Activated naive CD4-positive, alpha-beta T cell treated with anti-CD3 and anti-CD28 coated beads for 36 hours (primary cell): ENCODE results near the gene HERPUD2. TPM values are rescaled to one million over a fixed set of nuclear protein-coding genes. Genes with fewer than 3 reads are reported as not detected.

ENCODE experiments used
- CTCF ChIA-PET: fragments of 350-600 bp; sonication (Branson Sonifier 250); formaldehyde crosslinking; loops from one replicate; lab custom pipeline; 2021; ENCODE audit warnings: antibody characterized with exemption; lab: Charles Lee
- DNase-seq: peaks from one replicate; pipeline ENCODE4 v3.0.0-alpha.2; 2020
- H3K27ac Mint-ChIP-seq: one replicate; pipeline ENCODE4 v1.8.0; 2021; ENCODE audit warnings: mild to moderate bottlenecking, mixed read lengths
- H3K27me3 Mint-ChIP-seq: one replicate; pipeline ENCODE4 v1.8.0; 2021; ENCODE audit warnings: low read depth, mixed read lengths
- H3K36me3 Mint-ChIP-seq: one replicate; pipeline ENCODE4 v1.8.0; 2021; ENCODE audit warnings: low read depth, mixed read lengths
- H3K4me1 Mint-ChIP-seq: one replicate; pipeline ENCODE4 v1.8.0; 2021; ENCODE audit warnings: low read depth, mixed read lengths
- H3K4me3 Mint-ChIP-seq: one replicate; pipeline ENCODE4 v1.8.0; 2021; ENCODE audit warnings: mild to moderate bottlenecking, moderate library complexity, mixed read lengths
- H3K9me3 Mint-ChIP-seq: one replicate; pipeline ENCODE4 v1.8.0; 2021; ENCODE audit warnings: mixed read lengths
- intact Hi-C: fragments of 100-400 bp; cut with micrococcal nuclease; formaldehyde crosslinking; loops from one replicate; pipeline ENCODE4 v1.15.1; 2023
- total RNA-seq, 2 experiments: library from RNA; stranded (reverse); gene quantifications; one replicate each; pipeline ENCODE4 v1.2.3, GENCODE V29; 2021

The HERPUD2 gene
- total RNA-seq, 2 experiments from 2014 or later: 20.3 to 22.4 TPM

- CTCF ChIA-PET: interaction anchor here (1.0 to 2.4 kb wide), 6 partner anchors 13 to 181 kb away, joined by 3 to 9 read pairs (median 3); no protein-coding TSS in a partner anchor
- intact Hi-C loops: loop anchor here (1.0 to 10.0 kb wide), 4 partner anchors 78 to 1062 kb away; partner anchors contain the start of gene SEPTIN7
- Mint-ChIP-seq H3K4me1 (peaks cover 43% of the 10 kb centered on the region), H3K4me3 (no peak overlapping the region), H3K9me3 (peaks cover 4% of the 10 kb centered on the region), H3K27ac (peak overlapping the region; percentile 59), H3K36me3 (no peaks in the 10 kb centered on the region), H3K27me3 (no peaks in the 10 kb centered on the region)
- peak; percentile 22 for DNase-seq
Observed at GRCh38 chr7:35723011-35723410, 28.1 kb upstream of the HERPUD2 start.

DNA sequence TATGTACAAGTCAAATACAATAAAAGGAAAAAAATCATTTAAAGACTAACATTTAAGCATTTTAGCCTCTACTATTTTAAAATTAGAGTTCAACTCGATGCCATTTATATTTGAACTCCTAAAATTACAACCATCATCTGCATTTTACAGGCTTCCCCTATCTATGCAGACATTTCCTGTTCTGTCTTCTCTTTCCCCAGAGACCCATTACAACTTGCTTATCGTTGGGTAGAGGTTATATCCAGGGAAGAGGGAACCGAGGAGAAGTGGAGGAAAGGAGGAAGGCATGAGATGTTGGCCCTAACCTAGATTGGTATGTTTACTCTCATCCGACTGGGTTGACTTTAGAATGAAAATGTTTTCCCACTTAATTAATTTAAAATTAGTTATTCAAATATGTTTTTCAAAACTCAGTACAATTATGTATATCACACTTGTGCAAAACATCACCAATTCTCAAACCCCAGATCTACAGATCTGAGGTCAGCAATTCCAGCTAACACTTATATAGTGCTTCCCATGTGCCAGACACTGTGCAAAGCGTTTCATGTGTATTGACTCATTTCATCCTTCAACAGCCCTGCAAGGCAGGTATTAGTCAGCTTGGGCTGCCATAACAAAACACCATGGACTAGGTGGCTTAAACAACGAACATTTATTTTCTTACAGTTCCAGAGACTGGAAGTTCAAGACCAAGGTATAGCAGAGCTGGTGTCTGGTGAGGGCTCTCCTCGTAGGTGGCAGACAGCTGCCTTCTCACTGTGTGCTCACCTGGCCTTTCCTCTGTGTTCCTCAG, 27.3 kb upstream of the HERPUD2 start:
- no peaks in the 10 kb centered on the region for H3K27me3 Mint-ChIP-seq
- H3K4me1 Mint-ChIP-seq: peaks cover 43% of the 10 kb centered on the region

GRCh38 chr7:35721288-35721687, 26.4 kb upstream of the HERPUD2 start:
- CTCF ChIA-PET: interaction anchor here (0.6 to 2.4 kb wide), 4 partner anchors 11 to 52 kb away, joined by 3 to 9 read pairs (median 4); no protein-coding TSS in a partner anchor
- H3K4me1 Mint-ChIP-seq: peaks cover 39% of the 10 kb centered on the region
- peaks cover 4% of the 10 kb centered on the region for H3K9me3 Mint-ChIP-seq
- H3K4me3 Mint-ChIP-seq: no peak overlapping the region
- no peaks in the 10 kb centered on the region for H3K36me3 Mint-ChIP-seq
- intact Hi-C loops: loop anchor here (10.0 kb wide), 2 partner anchors 564 to 1064 kb away; no protein-coding TSS in a partner anchor
- H3K27ac Mint-ChIP-seq: no peak overlapping the region
- no peaks in the 10 kb centered on the region for H3K27me3 Mint-ChIP-seq
- DNase-seq: no peak

More for the DNA sequence above, 27.3 kb upstream of the HERPUD2 start:
- H3K4me3 Mint-ChIP-seq: no peak overlapping the region
- peaks cover 4% of the 10 kb centered on the region for H3K9me3 Mint-ChIP-seq
- peak overlapping the region; percentile 59 for H3K27ac Mint-ChIP-seq
- peak; percentile 60 for DNase-seq
- intact Hi-C loops: loop anchor here (1.0 to 10.0 kb wide), 4 partner anchors 13 to 1063 kb away; partner anchors contain the start of gene HERPUD2
- no peaks in the 10 kb centered on the region for H3K36me3 Mint-ChIP-seq
- CTCF ChIA-PET: interaction anchor here (0.8 to 2.4 kb wide), 5 partner anchors 12 to 182 kb away, joined by 3 to 9 read pairs (median 3); no protein-coding TSS in a partner anchor

- Mint-ChIP-seq H3K27me3 (no peaks in the 10 kb centered on the region), H3K36me3 (no peaks in the 10 kb centered on the region)
- CTCF ChIA-PET: interaction anchor here (0.6 to 2.4 kb wide), 4 partner anchors 11 to 186 kb away, joined by 3 to 9 read pairs (median 4); no protein-coding TSS in a partner anchor
Observed at GRCh38 chr7:35720849-35721248, 25.9 kb upstream of the HERPUD2 start.

GRCh38 chr7:35720032-35720431, 25.1 kb upstream of the HERPUD2 start:
- Mint-ChIP-seq H3K4me1 (peaks cover 30% of the 10 kb centered on the region), H3K27ac (no peak overlapping the region), H3K27me3 (no peaks in the 10 kb centered on the region), H3K9me3 (peaks cover 4% of the 10 kb centered on the region), H3K36me3 (no peaks in the 10 kb centered on the region), H3K4me3 (no peak overlapping the region)
- no peak for DNase-seq
- CTCF ChIA-PET: interaction anchor here (1.0 kb wide), 2 partner anchors 10 to 187 kb away, joined by 3 to 4 read pairs; no protein-coding TSS in a partner anchor
- intact Hi-C loops: loop anchor here (10.0 kb wide), 2 partner anchors 565 to 1065 kb away; no protein-coding TSS in a partner anchor

More at GRCh38 chr7:35720849-35721248, 25.9 kb upstream of the HERPUD2 start:
- H3K9me3 Mint-ChIP-seq: peaks cover 4% of the 10 kb centered on the region
- H3K4me3 Mint-ChIP-seq: no peak overlapping the region
- DNase-seq: no peak
- H3K27ac Mint-ChIP-seq: no peak overlapping the region
- intact Hi-C loops: loop anchor here (10.0 kb wide), 2 partner anchors 564 to 1064 kb away; no protein-coding TSS in a partner anchor
- peaks cover 35% of the 10 kb centered on the region for H3K4me1 Mint-ChIP-seq

- Mint-ChIP-seq H3K4me3 (no peak overlapping the region), H3K9me3 (peaks cover 3% of the 10 kb centered on the region), H3K27ac (no peak overlapping the region), H3K27me3 (no peaks in the 10 kb centered on the region), H3K36me3 (no peaks in the 10 kb centered on the region), H3K4me1 (peaks cover 12% of the 10 kb centered on the region)
- no peak for DNase-seq
- intact Hi-C loops: no loop called here
- CTCF ChIA-PET: no interaction called here
Observed at GRCh38 chr7:35718047-35718446, 23.1 kb upstream of the HERPUD2 start.

GRCh38 chr7:35717516-35717915, 22.6 kb upstream of the HERPUD2 start:
- no peaks in the 10 kb centered on the region for H3K27me3 Mint-ChIP-seq
- CTCF ChIA-PET: no interaction called here
- peaks cover 7% of the 10 kb centered on the region for H3K4me1 Mint-ChIP-seq
- intact Hi-C loops: no loop called here
- H3K9me3 Mint-ChIP-seq: no peaks in the 10 kb centered on the region
- H3K4me3 Mint-ChIP-seq: no peak overlapping the region
- no peak for DNase-seq
- H3K27ac Mint-ChIP-seq: no peak overlapping the region
- no peaks in the 10 kb centered on the region for H3K36me3 Mint-ChIP-seq

DNA sequence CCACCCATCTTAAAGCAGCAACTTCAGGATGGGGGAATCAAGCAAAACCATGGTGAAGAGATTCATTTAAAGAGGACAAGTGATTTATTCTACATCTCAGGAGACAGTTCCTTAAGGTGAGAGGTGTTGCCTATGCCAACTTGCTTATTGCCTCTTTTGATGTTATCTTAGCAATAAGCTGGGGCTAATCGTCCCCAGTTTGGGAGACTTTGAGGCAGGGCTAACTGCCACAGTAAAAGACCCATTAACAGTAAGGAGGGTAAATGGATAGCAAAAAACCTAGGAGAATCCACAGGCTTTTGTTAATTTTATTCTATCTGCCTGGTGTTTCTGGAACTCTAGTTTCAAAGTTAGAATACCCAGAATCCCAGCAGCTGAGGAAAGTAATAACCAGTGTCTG, 22.1 kb upstream of the HERPUD2 start:
- intact Hi-C loops: no loop called here
- Mint-ChIP-seq H3K9me3 (no peaks in the 10 kb centered on the region), H3K27me3 (no peaks in the 10 kb centered on the region), H3K27ac (no peak overlapping the region), H3K36me3 (no peaks in the 10 kb centered on the region), H3K4me1 (peaks cover 4% of the 10 kb centered on the region), H3K4me3 (no peak overlapping the region)
- CTCF ChIA-PET: no interaction called here
- no peak for DNase-seq

- no peaks in the 10 kb centered on the region for H3K9me3 Mint-ChIP-seq
- no peak overlapping the region for H3K27ac Mint-ChIP-seq
- no peaks in the 10 kb centered on the region for H3K27me3 Mint-ChIP-seq
- no peaks in the 10 kb centered on the region for H3K36me3 Mint-ChIP-seq
- DNase-seq: no peak
- no peak overlapping the region for H3K4me3 Mint-ChIP-seq
- intact Hi-C loops: no loop called here
- peaks cover under 1% of the 10 kb centered on the region for H3K4me1 Mint-ChIP-seq
- CTCF ChIA-PET: no interaction called here
Observed at GRCh38 chr7:35716038-35716803, 21.3 kb upstream of the HERPUD2 start.

GRCh38 chr7:35714862-35715261, 19.9 kb upstream of the HERPUD2 start:
- Mint-ChIP-seq H3K27ac (no peak overlapping the region), H3K4me1 (peaks cover 2% of the 10 kb centered on the region), H3K4me3 (no peak overlapping the region), H3K27me3 (no peaks in the 10 kb centered on the region), H3K9me3 (no peaks in the 10 kb centered on the region), H3K36me3 (no peaks in the 10 kb centered on the region)
- peak; percentile 23 for DNase-seq
- CTCF ChIA-PET: no interaction called here
- intact Hi-C loops: no loop called here

DNA sequence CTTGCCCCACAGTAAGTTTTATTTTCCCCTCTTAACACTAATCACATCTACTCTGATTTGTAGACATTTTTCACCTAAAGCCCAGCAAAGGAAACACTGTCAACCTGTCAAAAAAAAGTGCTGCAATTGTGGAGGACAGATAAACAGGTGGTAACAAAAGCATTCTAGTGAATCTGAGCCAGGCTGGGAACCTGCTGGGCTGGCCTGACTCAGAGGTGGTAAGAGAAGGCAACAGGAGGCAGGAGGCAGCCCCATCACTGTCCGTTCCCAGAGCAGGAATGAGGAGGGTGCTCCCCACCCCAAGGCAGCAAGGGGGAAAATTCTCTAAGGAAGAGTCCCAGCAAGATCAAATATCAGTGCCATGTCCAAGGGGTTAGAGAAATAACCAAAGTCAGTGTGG, 19.5 kb upstream of the HERPUD2 start:
- Mint-ChIP-seq H3K27ac (no peak overlapping the region), H3K36me3 (no peaks in the 10 kb centered on the region), H3K9me3 (no peaks in the 10 kb centered on the region), H3K4me3 (no peak overlapping the region), H3K27me3 (no peaks in the 10 kb centered on the region), H3K4me1 (peaks cover 5% of the 10 kb centered on the region)
- DNase-seq: no peak
- CTCF ChIA-PET: no interaction called here
- intact Hi-C loops: no loop called here
